H54 (cell line): Measurements from ENCODE around the gene ACSS2.
"Not testable (repeated sequence)": the region's sequence is repeated elsewhere in the genome, so short reads cannot be mapped to it uniquely, and the experiment has no call there.

Source experiments
- DNase-seq: peaks from one replicate; pipeline ENCODE4 v3.0.0; 2011; ENCODE audit warnings: low spot score, mixed read lengths; ENCODE audit not compliant: insufficient read length
- FAIRE-seq: peaks from 3 replicates; lab custom pipeline; 2011; peaks lifted over from hg19 to GRCh38; lab: Jason Lieb, UNC
- POLR2A ChIP-seq: IDR thresholded peaks from 2 replicates; pipeline ENCODE4 v1.6.1; 2011; ENCODE audit warnings: low read depth, mild to moderate bottlenecking, low read length

ACSS2 gene

GRCh38 chr20:34883809-34884208, 7.4 kb downstream of the ACSS2 start:
- DNase-seq (no peak), FAIRE-seq (no peak)
- TF ChIP-seq POLR2A, result no peak

GRCh38 chr20:34884260-34884659, 7.8 kb downstream of the ACSS2 start:
- FAIRE-seq, result no peak
- no peak for TF ChIP-seq POLR2A
- DNase-seq, result no peak

GRCh38 chr20:34886122-34886521, 9.7 kb downstream of the ACSS2 start:
- DNase-seq (no peak), FAIRE-seq (no peak)
- TF ChIP-seq POLR2A, result no peak

GRCh38 chr20:34887023-34887422, 10.6 kb downstream of the ACSS2 start:
- no peak for TF ChIP-seq POLR2A
- FAIRE-seq (no peak), DNase-seq (no peak)

GRCh38 chr20:34888468-34888867, 12.1 kb downstream of the ACSS2 start:
- FAIRE-seq (no peak), DNase-seq (no peak)
- no peak for TF ChIP-seq POLR2A

GRCh38 chr20:34891166-34892062, 15.0 kb downstream of the ACSS2 start:
- no peak for DNase-seq

GRCh38 chr20:34892671-34893070, 16.3 kb downstream of the ACSS2 start:
- no peak for TF ChIP-seq POLR2A
- no peak for FAIRE-seq
- DNase-seq, result no peak

More at GRCh38 chr20:34891166-34892062, 15.0 kb downstream of the ACSS2 start:
- FAIRE-seq, result no peak
- no peak for TF ChIP-seq POLR2A

- no peak for FAIRE-seq
- no peak for DNase-seq
- no peak for TF ChIP-seq POLR2A
Measured at GRCh38 chr20:34894723-34895122, 18.3 kb downstream of the ACSS2 start.

GRCh38 chr20:34895465-34895864, 19.1 kb downstream of the ACSS2 start:
- FAIRE-seq (no peak), DNase-seq (no peak)
- TF ChIP-seq POLR2A, result no peak

GRCh38 chr20:34896086-34896621, 19.7 kb downstream of the ACSS2 start:
- no peak for TF ChIP-seq POLR2A
- FAIRE-seq, result no peak
- DNase-seq, result no peak

- not testable (repeated sequence) for FAIRE-seq, DNase-seq
Measured at GRCh38 chr20:34898129-34898528, 21.7 kb downstream of the ACSS2 start.

- not testable (repeated sequence) for DNase-seq, FAIRE-seq
Measured at GRCh38 chr20:34898731-34899130, 22.3 kb downstream of the ACSS2 start.

- DNase-seq, result no peak
- no peak for FAIRE-seq
- TF ChIP-seq POLR2A, result no peak
Measured at GRCh38 chr20:34904202-34904621, 27.8 kb downstream of the ACSS2 start.

GRCh38 chr20:34907616-34908469, 31.4 kb downstream of the ACSS2 start:
- TF ChIP-seq POLR2A, result no peak

More at GRCh38 chr20:34907616-34908469, 31.4 kb downstream of the ACSS2 start:
- peak; percentile 91 for DNase-seq
- FAIRE-seq, result peak; percentile 95
